ENCODE results near the gene ENPP7.

DNA sequence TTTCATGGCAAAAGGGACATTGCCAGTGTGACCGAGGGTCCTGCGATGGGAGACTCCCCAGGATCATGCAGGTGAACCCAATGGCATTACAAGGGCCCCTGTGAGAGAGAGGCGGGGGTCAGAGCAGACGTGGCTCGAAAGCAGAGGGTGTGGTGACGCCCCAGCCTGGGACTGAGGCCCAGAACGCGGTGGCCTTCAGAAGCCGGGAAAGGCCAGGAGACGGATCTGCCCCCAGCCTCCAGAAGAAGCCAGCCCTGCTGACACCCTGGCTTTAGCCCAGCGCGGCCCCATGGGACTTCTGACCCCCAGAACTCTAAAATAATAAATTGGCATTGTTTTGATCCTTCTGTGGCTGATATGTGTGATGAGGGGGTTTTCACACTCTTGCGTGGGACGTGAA is 17.4 kb upstream of the ENPP7 start:
- TF ChIP-seq TAF1 (IDR thresholded peaks at IDR 0.05; ENCODE audit: low read depth, low read length) (no peak), POLR2A (IDR thresholded peaks at IDR 0.05; ENCODE audit: low read depth, low read length) (no peak), POLR2AphosphoS5 (IDR thresholded peaks at IDR 0.05; ENCODE audit: low read depth, low read length) (no peak), SPI1 (IDR thresholded peaks at IDR 0.05; ENCODE audit: low read depth, low read length) (no peak)

Measured in GM12891 (cell line).